Tongue (tissue), 2 donors: ENCODE data around the gene CDC42EP3. TPM values are rescaled to one million over a fixed set of nuclear protein-coding genes. Genes with fewer than 3 reads are reported as not detected.

Experiments used
- DNase-seq: peaks from one replicate; pipeline ENCODE4 v3.0.0-alpha.2; 2015
- total RNA-seq: library from RNA; depleted of rRNA; stranded (reverse); fragments of >200 nt; gene quantifications from one replicate; pipeline ENCODE4 v1.2.3, GENCODE V29; 2014

Gene CDC42EP3
- total RNA-seq, 1 donor from 2014 or later, result 20.7 TPM

DNA sequence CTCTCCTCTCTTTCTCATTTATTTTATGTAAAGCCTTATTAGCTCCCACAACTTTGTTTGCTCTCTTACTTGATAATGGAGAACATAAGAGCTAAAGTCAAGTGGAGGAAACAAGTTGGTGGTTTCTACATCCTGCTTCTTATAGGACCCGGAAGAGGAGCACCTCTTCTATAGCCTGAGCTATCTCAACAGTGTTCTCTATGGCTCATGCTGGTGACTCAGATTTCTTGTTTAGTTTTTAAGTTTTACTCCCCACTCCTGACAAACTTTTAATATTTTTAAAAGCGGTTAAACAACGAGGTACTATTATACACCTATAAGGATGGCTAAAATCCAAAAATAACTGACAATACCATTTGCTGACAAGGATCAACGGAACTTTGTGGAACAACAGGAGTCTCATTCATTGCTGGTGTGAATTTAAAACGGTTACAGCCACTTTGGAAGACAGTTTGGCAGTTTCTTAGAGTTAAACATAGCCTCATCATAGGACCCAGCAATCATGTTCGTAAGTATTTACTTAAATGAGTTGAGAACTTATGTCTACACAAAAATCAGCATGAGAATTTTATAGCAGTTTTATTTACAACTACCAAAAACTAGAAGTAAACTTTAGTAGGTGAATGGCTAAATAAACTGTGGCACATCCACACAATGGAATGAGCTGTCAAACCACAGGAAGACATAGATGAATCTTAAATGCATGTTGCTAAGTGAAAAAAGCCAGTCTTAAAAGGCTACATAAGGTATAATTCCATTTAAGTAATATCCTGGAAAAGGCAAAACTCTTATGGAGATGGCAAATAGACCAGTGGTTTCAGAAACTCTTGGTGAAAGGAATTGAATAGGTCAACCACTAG, 12.7 kb upstream of the CDC42EP3 start:
- no peak for DNase-seq

DNA sequence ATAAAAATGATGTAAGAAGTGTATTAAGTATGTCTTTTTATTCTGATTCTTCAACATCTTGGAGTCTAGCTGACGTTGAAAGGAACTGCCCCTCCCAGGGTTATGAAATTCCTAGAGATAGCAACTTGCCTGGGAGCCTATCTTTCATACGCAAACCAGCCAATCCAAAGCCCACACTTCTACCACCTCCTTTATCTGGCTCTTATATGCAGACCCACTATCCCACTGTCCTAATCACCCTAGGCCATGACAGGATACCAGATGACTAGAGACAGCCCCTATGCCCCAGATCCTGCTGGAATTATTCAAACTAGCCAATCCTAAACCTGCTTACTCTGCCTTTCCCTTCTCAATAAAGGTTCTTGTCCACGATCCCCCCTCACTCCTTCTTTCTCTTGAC, 11.8 kb upstream of the CDC42EP3 start:
- no peak for DNase-seq

DNA sequence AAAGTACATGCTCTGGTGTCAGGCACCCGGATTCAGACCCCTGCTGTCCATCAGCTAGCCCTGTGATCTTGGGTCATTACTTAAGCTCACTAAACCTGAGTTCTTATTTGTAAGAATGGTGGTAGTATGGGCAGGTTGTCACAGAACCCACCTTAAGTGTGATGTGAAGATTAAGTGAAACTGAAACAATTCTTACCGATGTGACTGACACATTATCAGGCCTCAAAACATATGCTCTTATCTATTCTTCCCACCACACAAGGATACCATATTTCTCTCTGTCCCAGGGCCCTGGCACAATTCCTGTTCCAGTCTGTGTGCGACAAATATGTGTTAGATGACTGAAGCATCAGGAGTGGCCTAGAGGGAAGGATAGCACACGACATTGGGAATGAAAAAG, 11.0 kb upstream of the CDC42EP3 start:
- no peak for DNase-seq

DNA sequence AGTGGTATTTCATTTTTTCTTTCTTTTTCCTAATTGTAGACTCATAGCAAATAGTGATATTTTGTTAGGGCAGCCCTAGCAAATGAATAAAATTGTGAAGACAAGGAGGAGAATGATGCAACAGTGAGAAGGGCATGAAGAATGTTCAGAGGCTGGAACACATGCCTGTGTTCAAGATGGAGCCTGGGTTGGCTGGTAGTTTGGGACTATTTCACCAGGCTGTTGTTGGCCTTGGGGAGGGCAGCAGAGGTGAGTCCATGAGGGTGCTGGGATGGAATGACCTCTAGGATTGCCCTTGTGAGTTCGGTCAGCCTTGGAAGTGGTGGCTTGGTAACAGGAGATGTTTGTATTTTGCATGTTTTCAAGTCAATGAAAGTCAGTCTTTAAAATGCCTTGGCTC, 10.1 kb upstream of the CDC42EP3 start:
- DNase-seq, result no peak

DNA sequence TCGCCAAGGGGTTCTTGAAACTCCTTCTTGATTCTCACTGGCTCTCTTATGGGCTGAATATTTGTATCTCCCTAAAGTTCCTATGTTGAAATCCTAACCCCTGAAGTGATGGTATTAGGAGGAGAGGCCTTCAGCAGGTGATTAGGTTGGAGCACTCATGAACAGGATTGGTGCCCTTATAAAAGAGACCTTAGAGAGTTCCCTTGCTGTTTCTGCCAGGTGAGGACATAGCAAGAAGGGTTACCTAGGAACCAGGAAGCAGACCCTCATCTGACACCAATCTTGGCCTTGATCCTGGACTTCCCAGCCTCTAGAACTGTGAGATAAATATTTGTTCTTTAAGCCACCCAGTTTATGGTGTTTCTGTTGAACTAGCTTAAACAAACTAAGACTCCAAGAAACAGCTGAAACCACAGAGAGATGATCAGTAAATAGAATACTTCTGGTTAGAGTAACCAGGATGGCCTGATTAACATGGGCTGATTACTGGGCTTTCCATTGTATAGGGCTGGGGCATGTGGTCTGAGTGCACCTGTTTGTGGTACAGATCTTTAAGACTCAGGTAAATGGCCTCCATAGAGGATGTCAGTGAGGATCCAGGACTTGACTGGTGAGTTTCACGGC, 7.7 kb upstream of the CDC42EP3 start:
- no peak for DNase-seq

DNA sequence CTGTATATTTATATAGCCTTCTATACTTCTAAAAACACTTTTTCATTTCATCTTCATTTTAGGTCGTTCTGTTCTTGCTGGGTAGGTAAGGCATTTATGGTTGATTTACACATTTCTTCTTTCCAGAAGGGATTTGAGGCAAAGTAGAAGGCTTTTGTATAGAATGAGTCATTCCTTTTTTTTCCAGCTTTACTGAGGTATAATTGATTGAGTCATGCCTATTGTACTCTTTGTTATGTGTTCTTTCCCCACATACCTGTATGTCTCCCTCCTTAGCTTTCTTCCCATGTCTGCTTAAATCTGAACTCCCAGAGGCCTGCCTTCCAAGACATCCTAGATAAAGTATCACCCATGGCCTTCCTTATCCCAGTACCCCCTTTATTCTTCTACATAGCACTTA, 4.8 kb upstream of the CDC42EP3 start:
- no peak for DNase-seq

DNA sequence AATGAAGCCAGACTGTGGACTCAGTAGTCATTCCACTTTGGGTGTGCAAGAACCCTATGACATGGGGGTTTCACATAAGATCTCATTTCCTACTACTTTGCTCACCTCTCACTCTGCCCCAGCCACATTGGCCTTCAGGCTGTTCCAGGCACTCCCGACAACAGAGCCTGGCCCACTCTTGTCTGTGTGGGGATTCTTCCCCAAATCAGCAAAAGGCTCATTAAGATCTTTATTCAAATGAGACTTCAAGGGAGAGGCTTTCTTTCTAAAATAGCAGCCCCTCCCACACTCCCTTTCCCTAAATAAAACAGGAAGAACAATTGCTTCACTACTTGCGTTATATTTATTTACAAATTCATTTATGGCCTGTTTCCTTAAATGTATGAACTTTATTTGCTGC, 3.5 kb upstream of the CDC42EP3 start:
- no peak for DNase-seq

DNA sequence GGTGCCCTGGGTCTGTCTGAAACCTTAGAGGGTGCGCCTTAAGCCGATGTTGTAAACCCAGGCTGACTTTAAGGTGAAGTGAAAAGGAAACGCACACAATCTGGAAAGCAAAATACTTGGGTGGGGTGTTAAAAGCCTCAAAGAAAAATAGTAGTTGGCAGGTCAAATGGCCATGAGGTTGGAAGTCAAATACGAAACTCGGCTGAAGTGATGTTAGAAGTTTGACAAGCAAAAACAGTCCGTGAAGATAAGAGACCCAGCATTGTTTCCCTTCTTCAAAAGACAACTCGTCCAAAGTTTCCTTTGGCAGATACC, 1.4 kb upstream of the CDC42EP3 start:
- DNase-seq, result no peak

DNA sequence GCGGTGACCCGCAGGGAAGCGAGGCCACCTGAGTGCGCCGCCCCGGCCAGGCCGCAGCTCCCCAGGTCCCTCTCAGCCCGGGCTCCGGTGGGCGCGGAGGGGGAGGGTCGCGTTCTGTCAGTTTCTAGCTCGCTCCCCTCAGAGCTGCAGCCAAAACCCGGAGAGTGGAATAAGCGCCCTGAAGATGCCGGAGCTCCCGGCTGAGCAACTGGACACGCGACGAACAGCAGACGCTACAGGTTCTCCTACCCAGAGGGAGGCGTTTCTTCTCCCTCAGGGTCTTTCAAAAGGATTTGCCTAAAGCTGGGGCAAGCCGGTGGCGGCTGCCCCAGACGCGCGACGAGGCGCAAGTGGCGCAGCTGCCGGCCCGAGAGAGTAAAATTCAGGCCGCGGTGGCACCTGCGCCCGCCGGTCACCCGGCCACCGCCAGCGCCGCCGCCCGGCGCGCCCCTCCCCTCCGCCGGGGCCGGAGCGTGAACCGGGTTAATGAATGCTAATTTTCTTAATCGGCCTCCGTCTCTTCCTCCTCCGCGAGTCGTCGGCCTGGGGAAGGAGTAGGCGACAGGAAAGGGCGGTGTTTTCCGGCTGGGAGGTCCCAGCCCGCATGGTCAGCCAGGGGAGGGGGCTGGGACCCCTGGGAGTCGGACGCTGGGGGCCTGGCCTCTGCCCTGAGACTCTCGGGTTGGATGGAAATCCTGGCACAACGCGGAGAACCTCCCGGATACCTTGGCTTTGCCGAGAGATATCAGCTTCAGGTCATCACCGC, 845 bp upstream of the CDC42EP3 start:
- DNase-seq, result peak; percentile 94

DNA sequence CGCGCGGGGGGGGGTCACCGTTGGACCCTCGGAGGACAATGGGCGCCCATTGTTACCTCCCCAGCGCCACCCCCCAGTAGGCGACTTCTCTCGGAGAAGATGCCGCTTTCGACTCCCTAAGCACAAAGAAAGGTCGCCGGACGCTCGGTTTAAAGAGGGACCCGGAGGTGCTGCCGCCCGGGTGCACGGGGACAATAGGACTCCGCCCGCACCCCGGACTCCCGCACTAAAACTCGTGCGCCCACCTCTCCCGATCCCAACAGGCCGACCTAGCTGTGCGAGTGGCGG, 318 bp upstream of the CDC42EP3 start:
- DNase-seq, result no peak

DNA sequence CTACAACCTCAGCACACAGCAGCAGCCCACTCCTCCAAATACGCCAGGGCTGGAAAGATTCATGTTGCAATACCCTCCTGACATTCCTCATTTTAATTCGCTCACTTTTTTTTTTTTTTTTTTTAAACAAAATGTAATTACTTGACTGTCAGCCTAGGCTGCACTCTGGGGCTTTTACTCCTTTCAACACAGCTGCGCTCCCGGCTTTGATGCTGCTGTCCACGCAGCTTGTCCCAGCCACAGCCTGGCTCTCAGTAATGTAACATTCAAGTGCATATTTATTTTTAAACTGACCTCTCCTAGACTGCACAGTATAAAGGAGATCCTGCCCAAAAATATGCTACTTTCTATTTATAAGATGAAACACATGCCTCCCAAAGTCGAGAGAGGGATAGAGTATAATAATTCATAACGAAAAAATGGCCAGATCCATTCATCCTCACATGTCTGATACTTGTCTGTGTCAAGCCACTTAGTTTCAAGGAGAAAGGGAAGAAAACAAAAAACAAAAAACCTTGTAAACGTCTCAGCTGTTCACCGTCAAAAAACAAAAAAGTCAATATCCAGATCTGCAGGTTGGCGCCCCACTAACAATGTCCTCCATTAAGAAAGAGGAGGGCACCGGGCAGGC, 949 bp downstream of the CDC42EP3 start:
- DNase-seq, result peak; percentile 76

DNA sequence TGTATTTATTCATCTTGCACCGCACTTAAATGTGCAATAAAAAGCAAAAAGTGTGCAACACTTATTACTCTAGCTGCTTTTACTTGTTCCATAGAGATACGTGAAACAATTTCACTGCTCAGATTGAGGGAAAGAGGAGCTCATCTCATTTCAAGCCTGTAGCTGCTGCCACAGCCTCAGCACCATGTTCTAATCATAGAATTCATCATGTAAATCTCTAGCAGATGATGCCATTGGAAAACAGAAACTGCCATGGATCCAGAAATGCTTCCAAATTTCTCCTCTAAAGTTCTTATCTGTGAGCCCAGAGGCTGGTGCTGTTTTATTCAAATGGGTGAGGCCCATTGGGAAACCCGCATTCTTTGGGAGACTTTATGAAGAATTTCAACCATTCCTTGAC, 2.0 kb downstream of the CDC42EP3 start:
- no peak for DNase-seq

DNA sequence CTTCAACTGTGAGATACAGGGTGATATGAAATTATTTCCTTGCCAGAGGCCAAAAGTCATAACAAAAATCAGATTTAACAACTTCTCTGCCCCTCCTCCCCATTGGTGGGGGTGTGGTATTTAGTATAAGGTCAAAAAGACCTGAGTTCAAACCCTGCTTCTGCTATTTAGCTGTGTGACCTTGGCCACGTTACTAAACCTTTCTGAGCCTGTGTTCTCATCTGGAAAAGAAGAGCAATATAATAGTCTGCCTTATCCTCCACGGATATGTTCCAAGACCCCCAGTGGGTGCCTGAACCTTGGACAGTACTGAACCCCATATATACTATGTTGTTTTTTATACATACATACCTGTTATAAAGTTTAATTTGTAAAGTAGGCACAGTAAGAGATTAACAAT, 3.7 kb downstream of the CDC42EP3 start:
- no peak for DNase-seq

DNA sequence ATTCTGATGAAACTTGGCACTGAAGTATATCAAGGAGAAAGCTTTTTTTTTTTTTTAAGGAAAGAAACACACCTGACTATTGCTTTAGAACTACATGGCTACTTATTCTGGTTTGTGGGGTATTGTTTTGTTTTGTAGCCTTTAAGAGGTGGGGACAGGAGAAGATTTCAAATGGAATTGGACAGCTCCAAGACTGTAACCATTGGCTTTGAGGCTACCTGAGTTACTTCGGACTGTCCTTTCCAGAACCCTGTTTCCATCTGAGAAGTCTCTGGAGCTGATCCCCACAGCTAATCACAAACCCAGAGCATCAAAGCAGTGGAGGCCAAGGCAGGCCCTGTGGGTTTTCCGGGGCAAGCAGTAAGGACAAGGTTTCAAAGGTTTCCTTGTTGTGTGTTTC, 4.7 kb downstream of the CDC42EP3 start:
- DNase-seq, result no peak

DNA sequence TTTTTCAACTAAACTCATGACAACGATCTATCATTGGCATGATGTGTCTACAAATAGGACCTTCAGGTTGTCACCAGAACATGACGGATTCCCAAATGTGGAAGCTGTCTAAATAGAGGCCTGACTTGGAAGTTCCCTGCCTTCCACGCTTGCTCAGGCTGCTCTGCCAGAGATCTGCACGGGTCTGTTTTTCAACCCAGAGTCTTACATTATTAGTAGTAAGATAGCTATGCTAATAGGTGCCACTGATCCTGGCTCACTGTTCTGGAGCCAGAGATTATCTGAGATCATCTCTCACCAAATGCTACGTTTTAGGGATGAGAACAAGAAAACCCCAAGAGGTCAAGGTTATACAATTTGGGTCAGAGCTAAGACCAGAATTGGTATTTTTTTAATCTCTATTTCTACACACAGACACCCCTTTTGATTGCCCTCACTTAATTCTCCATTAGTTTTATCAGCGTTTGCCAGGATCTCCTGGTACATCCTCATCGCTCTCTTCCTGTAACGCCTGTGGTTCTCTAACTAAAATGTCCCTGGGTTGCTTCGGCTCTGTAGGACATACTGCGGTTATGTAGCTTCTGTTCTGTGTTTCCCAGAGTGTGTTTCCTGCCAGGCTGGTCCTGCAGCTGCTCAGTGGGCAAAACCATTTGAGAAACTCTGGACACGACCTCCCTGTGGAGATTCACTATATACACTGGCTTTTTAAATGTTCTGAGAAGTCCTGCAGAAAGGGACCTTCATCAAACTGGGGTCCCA, 5.7 kb downstream of the CDC42EP3 start:
- no peak for DNase-seq

DNA sequence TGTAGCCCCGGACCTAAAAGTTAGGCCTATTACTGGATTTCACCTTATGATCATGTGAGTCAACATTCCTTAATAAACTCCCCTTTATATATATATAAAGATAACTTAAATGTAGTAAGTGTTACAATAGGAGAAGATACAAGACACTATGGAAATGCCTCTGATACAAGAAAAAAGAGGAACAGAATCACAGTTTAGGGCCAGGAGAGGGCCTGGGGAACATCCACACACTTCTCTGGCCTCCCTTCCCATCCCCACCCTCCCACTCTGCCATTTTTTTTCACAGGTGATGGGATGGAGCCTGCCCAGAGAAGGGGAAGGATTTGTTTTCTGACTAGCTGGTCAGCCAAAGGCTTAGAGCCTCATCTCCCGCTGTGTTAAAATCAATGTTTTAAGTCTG, 6.4 kb downstream of the CDC42EP3 start:
- no peak for DNase-seq

DNA sequence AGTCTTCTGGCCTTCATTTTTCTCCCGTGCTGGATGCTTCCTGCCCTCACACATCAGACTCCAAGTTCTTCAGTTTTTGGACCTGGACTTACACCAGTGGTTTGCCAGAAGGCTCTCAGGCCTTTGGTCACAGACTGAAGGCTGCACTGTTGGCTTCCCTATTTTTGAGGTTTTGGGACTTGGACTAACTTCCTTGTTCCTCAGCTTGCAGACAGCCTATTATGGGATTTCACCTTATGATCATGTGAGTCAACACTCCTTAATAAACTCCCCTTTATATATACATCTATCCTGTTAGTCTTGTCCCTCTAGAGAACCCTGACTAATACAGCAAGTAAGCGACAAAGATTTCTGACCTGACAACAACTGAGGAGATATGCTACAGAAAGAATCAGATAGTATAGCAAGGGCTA, 7.2 kb downstream of the CDC42EP3 start:
- no peak for DNase-seq

DNA sequence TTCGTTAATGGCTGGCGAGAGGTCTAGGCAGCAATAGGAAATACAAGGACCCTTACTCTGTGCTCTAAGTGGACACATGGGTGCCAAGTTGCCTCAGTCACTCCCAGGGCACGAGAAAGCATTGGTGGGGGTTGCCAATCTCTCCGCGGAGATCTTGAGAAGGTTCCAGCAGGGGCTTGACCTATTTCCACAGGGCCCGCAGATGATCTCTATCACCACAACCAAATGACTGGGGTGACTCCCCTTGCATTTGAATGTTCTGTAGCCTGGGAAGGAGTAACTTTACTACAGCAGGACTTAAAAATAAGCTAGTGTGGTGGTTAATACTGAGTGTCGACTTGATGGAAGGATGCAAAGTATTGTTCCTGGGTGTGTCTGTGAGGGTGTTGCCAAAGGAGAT, 8.1 kb downstream of the CDC42EP3 start:
- no peak for DNase-seq

DNA sequence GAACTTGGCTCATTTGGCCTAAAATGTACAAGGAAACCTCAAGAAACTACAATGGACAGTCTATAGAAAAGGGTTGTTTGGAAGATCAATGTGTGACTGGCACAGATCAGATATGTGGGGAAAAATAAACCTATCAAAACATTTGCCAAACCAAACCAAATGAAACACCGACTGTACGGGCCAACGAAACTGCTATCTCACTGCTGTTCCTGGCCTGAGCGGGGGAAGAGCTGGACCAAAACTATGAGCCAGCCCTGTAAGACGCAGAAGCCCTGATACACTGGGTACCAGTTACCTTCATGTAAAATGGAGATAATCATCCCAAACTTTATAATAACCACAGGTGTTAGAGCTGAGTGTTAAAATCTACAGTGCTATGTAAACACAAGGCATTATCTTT, 11.7 kb downstream of the CDC42EP3 start:
- no peak for DNase-seq

DNA sequence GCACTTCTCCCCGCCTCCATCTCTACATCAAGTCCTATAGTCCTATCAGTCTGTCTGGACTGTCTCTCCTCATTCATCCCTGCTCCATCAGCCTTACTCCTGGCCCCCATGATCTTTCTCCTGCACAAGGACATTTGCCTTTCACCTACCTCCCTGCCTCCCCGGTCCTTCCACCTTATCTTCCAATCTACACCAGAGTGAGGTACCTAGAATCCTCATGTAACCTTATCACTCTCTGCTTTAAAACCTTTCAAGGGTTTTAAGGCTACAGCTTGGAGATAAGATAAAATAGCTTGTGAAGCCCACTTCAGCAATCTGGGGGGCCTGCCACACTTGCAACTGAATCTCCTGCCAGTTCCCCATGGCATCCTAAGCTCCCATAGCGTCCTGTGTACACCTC, 12.8 kb downstream of the CDC42EP3 start:
- no peak for DNase-seq

DNA sequence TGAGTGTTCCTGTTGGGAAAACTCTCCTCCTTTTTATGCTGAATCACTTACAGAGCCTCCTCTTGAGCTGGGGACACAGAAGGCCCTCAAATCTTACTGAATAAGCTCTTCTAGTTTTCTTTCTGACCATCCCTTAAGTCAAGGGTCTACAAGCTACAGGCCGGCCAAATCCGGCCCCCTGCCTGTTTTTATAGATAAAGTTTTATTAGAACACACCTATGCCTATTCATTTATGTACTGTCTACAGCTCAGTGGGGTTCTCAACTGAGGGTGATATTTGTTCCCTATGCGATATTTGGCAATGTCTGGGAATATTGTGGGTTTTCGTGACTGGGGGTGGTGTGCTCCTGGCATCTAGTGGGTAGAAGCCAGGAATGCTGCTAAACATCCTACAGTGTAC, 14.0 kb downstream of the CDC42EP3 start:
- no peak for DNase-seq
